ENCODE measurements around the gene AGR2.
A peak's percentile ranks its signal among the peaks of the same experiment; 100 is the strongest.

AGR2 gene

GRCh38 chr7:16826060-16826459, 21.3 kb upstream of the AGR2 start:
- TF ChIP-seq CTCF (conservative IDR thresholded peaks at IDR 0.05), result no peak
- H3K27ac ChIP-seq, result no peak overlapping the region; the same call in 1 of the 2 replicates

GRCh38 chr7:16822029-16822428, 17.2 kb upstream of the AGR2 start:
- peak overlapping the region; percentile 86 for H3K27ac ChIP-seq
- TF ChIP-seq CTCF (conservative IDR thresholded peaks at IDR 0.05), result no peak

- no peak overlapping the region for H3K27ac ChIP-seq
- TF ChIP-seq CTCF (conservative IDR thresholded peaks at IDR 0.05), result no peak
Observed at GRCh38 chr7:16818732-16819131, 13.9 kb upstream of the AGR2 start.

GRCh38 chr7:16817536-16817935, 12.7 kb upstream of the AGR2 start:
- no peak for TF ChIP-seq CTCF (conservative IDR thresholded peaks at IDR 0.05)
- peak overlapping the region; percentile 87 for H3K27ac ChIP-seq

- no peak for TF ChIP-seq CTCF (conservative IDR thresholded peaks at IDR 0.05)
- peak overlapping the region; percentile 87 for H3K27ac ChIP-seq
Observed at GRCh38 chr7:16816824-16817223, 12.0 kb upstream of the AGR2 start.

GRCh38 chr7:16815001-16815400, 10.2 kb upstream of the AGR2 start:
- H3K27ac ChIP-seq, result peak overlapping the region; percentile 87
- no peak for TF ChIP-seq CTCF (conservative IDR thresholded peaks at IDR 0.05)

GRCh38 chr7:16813232-16813616, 8.4 kb upstream of the AGR2 start:
- peak overlapping the region; percentile 87 for H3K27ac ChIP-seq
- TF ChIP-seq CTCF (conservative IDR thresholded peaks at IDR 0.05), result no peak

All from VCaP (cell line).